ENCODE data around the gene BHLHE23. TPM values are rescaled to one million over a fixed set of nuclear protein-coding genes. Genes with fewer than 3 reads are reported as not detected.

The BHLHE23 gene
- total RNA-seq, 1 experiment from 2014 or later = not detected

- no peak for DNase-seq (ENCODE audit: low read depth)
These were observed 31.5 kb downstream of the BHLHE23 start for GRCh38 chr20:62975251-62975760.

GRCh38 chr20:62972845-62973745, 33.7 kb downstream of the BHLHE23 start:
- DNase-seq (ENCODE audit: low read depth) = no peak

- peak; percentile 85 for DNase-seq (ENCODE audit: low read depth)
These were observed 34.6 kb downstream of the BHLHE23 start for GRCh38 chr20:62971950-62972844.

GRCh38 chr20:62971211-62971949, 35.4 kb downstream of the BHLHE23 start:
- no peak for DNase-seq (ENCODE audit: low read depth)

GRCh38 chr20:62970307-62971210, 36.2 kb downstream of the BHLHE23 start:
- DNase-seq (ENCODE audit: low read depth) = no peak

- DNase-seq (ENCODE audit: low read depth) = no peak
These were observed 36.8 kb downstream of the BHLHE23 start for GRCh38 chr20:62969939-62970306.

GRCh38 chr20:62969179-62969760, 37.5 kb downstream of the BHLHE23 start:
- no peak for DNase-seq (ENCODE audit: low read depth)

GRCh38 chr20:62968378-62969178, 38.2 kb downstream of the BHLHE23 start:
- DNase-seq (ENCODE audit: low read depth) = no peak

GRCh38 chr20:62967628-62968351, 39.0 kb downstream of the BHLHE23 start:
- no peak for DNase-seq (ENCODE audit: low read depth)

- no peak for DNase-seq (ENCODE audit: low read depth)
These were observed 39.6 kb downstream of the BHLHE23 start for GRCh38 chr20:62967149-62967501.

- DNase-seq (ENCODE audit: low read depth) = no peak
These were observed 40.3 kb downstream of the BHLHE23 start for GRCh38 chr20:62966212-62967148.

GRCh38 chr20:62965363-62965771, 41.4 kb downstream of the BHLHE23 start:
- DNase-seq (ENCODE audit: low read depth) = no peak

GRCh38 chr20:62964700-62965099, 42.1 kb downstream of the BHLHE23 start:
- DNase-seq (ENCODE audit: low read depth) = no peak

GRCh38 chr20:62963614-62964397, 43.0 kb downstream of the BHLHE23 start:
- DNase-seq (ENCODE audit: low read depth) = no peak

GRCh38 chr20:62962891-62963613, 43.7 kb downstream of the BHLHE23 start:
- DNase-seq (ENCODE audit: low read depth) = no peak

- no peak for DNase-seq (ENCODE audit: low read depth)
These were observed 44.4 kb downstream of the BHLHE23 start for GRCh38 chr20:62962221-62962879.
